ENCODE measurements around the gene NABP2. TPM values are rescaled to one million over a fixed set of nuclear protein-coding genes. Genes with fewer than 3 reads are reported as not detected.

The NABP2 gene
- total RNA-seq, 4 donors from 2014 or later, result 29.6 to 75.0 (median 42.8) TPM

DNA sequence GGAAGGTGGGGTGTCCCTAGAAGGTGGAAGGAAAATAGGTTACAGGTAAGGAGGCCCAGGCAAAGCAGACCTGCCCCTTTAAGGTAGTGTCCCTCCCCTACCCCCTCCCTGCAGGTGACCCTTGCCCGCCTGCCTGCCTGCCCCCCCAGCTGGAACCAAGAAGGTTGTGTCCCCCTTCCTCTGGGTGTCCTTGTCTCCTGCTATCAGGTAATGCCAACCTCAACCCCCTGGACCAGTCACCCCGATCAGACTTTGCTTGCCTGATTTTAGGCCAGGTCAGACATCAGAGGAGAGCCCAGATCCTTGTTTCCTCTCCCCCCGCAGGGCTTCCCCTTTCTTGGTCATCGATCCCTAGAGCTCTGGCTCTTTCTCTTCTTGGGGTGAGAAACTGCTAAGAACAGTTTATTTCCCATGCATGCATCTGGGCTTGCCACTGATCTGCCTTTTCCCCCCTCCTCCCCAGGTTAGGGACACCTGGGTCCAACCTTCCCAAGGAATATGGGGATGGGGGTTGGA, 5.8 kb downstream of the NABP2 start, which contains the start of gene SLC39A5:
Gene SLC39A5 (plus strand): TSS at position 136 of the 516 bp plus-strand sequence. CDS start 1,224 bp downstream, outside the sequence.
- no peak for ATAC-seq
- H3K9me3 ChIP-seq, result no peaks in the 10 kb centered on the region
- H3K36me3 ChIP-seq, result peaks cover 0 to 13% of the 10 kb centered on the region in 2 donors
- H3K27ac ChIP-seq, result no peak within 1 kb of the TSS
- no peak within 1 kb of the TSS for H3K4me3 ChIP-seq
- no peak for DNase-seq
- in situ Hi-C loops (cut with MboI; ENCODE audit: low sequenced_read_pairs in 4 of 4) (loop anchor here in 2 of 4 donors (5.0 to 10.0 kb wide), 2 partner anchors 38 to 115 kb away; partner anchors contain the start of genes RPL41 (in 1 of the 2) and ZC3H10 (in 1 of the 2)), intact Hi-C loops (cut with DNase I; ENCODE audit: low total_unique reads) (loop anchor here (10.0 kb wide), 1 partner anchor 235 kb away; the partner anchor contains the start of gene SPRYD4)
- H3K27me3 ChIP-seq, result no peaks in the 10 kb centered on the region
- peaks cover 3 to 6% of the 10 kb centered on the region in 2 donors for H3K4me1 ChIP-seq
- TF ChIP-seq POLR2A (IDR thresholded peaks at IDR 0.05), result no peak
- TF ChIP-seq, protein P1, sequence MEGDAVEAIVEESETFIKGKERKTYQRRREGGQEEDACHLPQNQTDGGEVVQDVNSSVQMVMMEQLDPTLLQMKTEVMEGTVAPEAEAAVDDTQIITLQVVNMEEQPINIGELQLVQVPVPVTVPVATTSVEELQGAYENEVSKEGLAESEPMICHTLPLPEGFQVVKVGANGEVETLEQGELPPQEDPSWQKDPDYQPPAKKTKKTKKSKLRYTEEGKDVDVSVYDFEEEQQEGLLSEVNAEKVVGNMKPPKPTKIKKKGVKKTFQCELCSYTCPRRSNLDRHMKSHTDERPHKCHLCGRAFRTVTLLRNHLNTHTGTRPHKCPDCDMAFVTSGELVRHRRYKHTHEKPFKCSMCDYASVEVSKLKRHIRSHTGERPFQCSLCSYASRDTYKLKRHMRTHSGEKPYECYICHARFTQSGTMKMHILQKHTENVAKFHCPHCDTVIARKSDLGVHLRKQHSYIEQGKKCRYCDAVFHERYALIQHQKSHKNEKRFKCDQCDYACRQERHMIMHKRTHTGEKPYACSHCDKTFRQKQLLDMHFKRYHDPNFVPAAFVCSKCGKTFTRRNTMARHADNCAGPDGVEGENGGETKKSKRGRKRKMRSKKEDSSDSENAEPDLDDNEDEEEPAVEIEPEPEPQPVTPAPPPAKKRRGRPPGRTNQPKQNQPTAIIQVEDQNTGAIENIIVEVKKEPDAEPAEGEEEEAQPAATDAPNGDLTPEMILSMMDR (IDR thresholded peaks at IDR 0.05 in 4 of 5, conservative IDR thresholded peaks at IDR 0.05 in 1 of 5), result no peak

- Histone ChIP-seq H3K4me1 (no peaks in the 10 kb centered on the region), H3K27me3 (no peaks in the 10 kb centered on the region), H3K36me3 (peaks cover 0 to 13% of the 10 kb centered on the region in 2 donors), H3K9me3 (no peaks in the 10 kb centered on the region), H3K27ac (no peak overlapping the region), H3K4me3 (no peak overlapping the region)
- intact Hi-C loops (cut with DNase I; ENCODE audit: low total_unique reads), result no loop called here
- ATAC-seq (no peak), DNase-seq (no peak)
- in situ Hi-C loops (cut with MboI; ENCODE audit: low sequenced_read_pairs in 4 of 4), result no loop called here
- TF ChIP-seq, protein P1 (IDR thresholded peaks at IDR 0.05 in 4 of 5, conservative IDR thresholded peaks at IDR 0.05 in 1 of 5), result no peak
- no peak for TF ChIP-seq POLR2A (IDR thresholded peaks at IDR 0.05)
Observed at GRCh38 chr12:56230432-56231183, 6.5 kb downstream of the NABP2 start.

GRCh38 chr12:56231184-56231582, 7.0 kb downstream of the NABP2 start:
- Histone ChIP-seq H3K36me3 (peaks cover 0 to 13% of the 10 kb centered on the region in 2 donors), H3K27me3 (no peaks in the 10 kb centered on the region), H3K4me1 (no peaks in the 10 kb centered on the region), H3K27ac (no peak overlapping the region), H3K9me3 (no peaks in the 10 kb centered on the region), H3K4me3 (no peak overlapping the region)
- in situ Hi-C loops (cut with MboI; ENCODE audit: low sequenced_read_pairs in 4 of 4), result no loop called here
- no peak for DNase-seq
- TF ChIP-seq, protein P1 (IDR thresholded peaks at IDR 0.05 in 4 of 5, conservative IDR thresholded peaks at IDR 0.05 in 1 of 5), result no peak
- intact Hi-C loops (cut with DNase I; ENCODE audit: low total_unique reads), result no loop called here
- ATAC-seq, result no peak

DNA sequence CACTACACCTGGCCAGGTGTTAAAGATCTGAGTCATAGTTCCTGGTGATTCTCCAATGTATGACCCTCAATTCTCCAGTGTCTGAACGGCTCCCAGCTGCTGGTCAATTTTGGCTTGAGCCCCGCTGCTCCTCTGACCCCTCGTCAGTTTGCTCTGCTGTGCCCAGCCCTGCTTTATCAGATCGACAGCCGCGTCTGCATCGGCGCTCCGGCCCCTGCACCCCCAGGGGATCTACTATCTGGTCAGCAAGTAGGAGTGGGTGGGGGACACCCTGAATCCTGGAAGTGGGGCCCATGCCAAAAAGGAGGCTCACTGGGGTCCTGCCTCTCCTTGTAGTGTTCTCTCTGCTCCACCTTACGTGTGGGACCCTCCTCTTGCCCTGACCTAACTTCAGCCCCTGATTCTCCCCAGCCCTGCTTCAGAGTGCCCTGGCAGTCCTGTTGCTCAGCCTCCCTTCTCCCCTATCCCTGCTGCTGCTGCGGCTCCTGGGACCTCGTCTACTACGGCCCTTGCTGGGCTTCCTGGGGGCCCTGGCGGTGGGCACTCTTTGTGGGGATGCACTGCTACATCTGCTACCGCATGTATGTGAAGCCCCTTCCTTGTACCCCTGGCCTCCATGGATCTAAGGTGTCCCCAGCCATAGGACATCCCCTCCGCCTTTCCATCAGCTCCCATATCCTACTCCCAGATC, 10.7 kb downstream of the NABP2 start:
- intact Hi-C loops (cut with DNase I; ENCODE audit: low total_unique reads) (no loop called here), in situ Hi-C loops (cut with MboI; ENCODE audit: low sequenced_read_pairs in 4 of 4) (no loop called here)
- peaks cover 0 to 8% of the 10 kb centered on the region in 2 donors for H3K36me3 ChIP-seq
- no peak overlapping the region for H3K4me3 ChIP-seq
- no peak overlapping the region for H3K27ac ChIP-seq
- no peaks in the 10 kb centered on the region for H3K4me1 ChIP-seq
- TF ChIP-seq, protein P1 (IDR thresholded peaks at IDR 0.05 in 4 of 5, conservative IDR thresholded peaks at IDR 0.05 in 1 of 5), result no peak
- no peak for TF ChIP-seq POLR2A (IDR thresholded peaks at IDR 0.05)
- no peak for DNase-seq
- ATAC-seq, result no peak
- H3K27me3 ChIP-seq, result no peaks in the 10 kb centered on the region
- no peaks in the 10 kb centered on the region for H3K9me3 ChIP-seq

Measured in gastrocnemius medialis (tissue), 4 donors.